RWPE2 (cell line): Measurements from ENCODE around the gene CNTNAP2.
"Not testable (repeated sequence)": the region's sequence is repeated elsewhere in the genome, so short reads cannot be mapped to it uniquely, and the experiment has no call there.

Source experiments
- ATAC-seq: fragments of 200-7000 bp; cut with Tn5 transposase; 3 replicates; pipeline ENCODE4 v1.9.1; 2021; ENCODE audit warnings: low read depth
- DNase-seq: peaks from one replicate; pipeline ENCODE4 v3.0.0-alpha.2; 2020; ENCODE audit warnings: low spot score
- H3K27ac ChIP-seq: fragments of 450-650 bp; 2 replicates; pipeline ENCODE4 v1.5.1; 2017; ENCODE audit warnings: mild to moderate bottlenecking; ENCODE audit not compliant: poor library complexity, severe bottlenecking
- H3K27me3 ChIP-seq: fragments of 250-450 bp; sonication (Bioruptor Pico); 2 replicates; pipeline ENCODE4 v1.5.1; 2021; ENCODE audit warnings: mild to moderate bottlenecking, moderate library complexity; ENCODE audit not compliant: insufficient read depth, poor library complexity, severe bottlenecking
- H3K36me3 ChIP-seq: fragments of 250-450 bp; sonication (Bioruptor Pico); 2 replicates; pipeline ENCODE4 v1.5.1; 2020; ENCODE audit warnings: low read depth, mild to moderate bottlenecking, moderate library complexity
- H3K4me1 ChIP-seq: fragments of 250-450 bp; sonication (Bioruptor Pico); 2 replicates; pipeline ENCODE4 v1.5.1; 2021; ENCODE audit warnings: mild to moderate bottlenecking, moderate library complexity; ENCODE audit not compliant: insufficient read depth, poor library complexity, severe bottlenecking
- H3K4me3 ChIP-seq: fragments of 250-450 bp; sonication (Bioruptor Pico); 2 replicates; pipeline ENCODE4 v1.5.1; 2021; ENCODE audit warnings: mild to moderate bottlenecking, moderate library complexity; ENCODE audit not compliant: severe bottlenecking
- H3K9me3 ChIP-seq: fragments of 250-450 bp; sonication (Bioruptor Pico); 2 replicates; pipeline ENCODE4 v1.5.1; 2021; ENCODE audit warnings: mild to moderate bottlenecking, moderate library complexity; ENCODE audit not compliant: severe bottlenecking
- TF ChIP-seq, protein P1 (sequence below): fragments of 450-650 bp; IDR thresholded peaks from one replicate; pipeline ENCODE4 v1.5.1; 2017; ENCODE audit warnings: mild to moderate bottlenecking, moderate library complexity; ENCODE audit not compliant: poor library complexity, severe bottlenecking

The CNTNAP2 gene

DNA sequence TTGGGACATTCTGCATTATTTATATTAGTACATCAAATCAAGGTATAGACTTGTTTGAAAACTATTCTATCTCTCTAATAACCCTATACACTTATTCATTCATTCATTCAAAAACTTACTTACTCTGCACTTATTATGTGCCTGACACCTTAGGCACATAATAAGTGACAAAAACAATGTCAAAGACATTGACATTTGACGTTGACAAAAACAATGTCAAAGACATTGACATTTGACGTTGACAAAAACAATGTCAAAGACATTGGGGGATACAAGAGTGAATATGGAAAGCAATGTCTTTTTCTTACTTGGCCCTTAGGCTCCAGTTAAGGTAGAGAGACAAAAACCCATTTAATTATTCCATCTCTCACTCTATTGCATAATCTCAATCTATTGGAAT lies 116.0 kb downstream of the CNTNAP2 start:
- TF ChIP-seq, protein P1, sequence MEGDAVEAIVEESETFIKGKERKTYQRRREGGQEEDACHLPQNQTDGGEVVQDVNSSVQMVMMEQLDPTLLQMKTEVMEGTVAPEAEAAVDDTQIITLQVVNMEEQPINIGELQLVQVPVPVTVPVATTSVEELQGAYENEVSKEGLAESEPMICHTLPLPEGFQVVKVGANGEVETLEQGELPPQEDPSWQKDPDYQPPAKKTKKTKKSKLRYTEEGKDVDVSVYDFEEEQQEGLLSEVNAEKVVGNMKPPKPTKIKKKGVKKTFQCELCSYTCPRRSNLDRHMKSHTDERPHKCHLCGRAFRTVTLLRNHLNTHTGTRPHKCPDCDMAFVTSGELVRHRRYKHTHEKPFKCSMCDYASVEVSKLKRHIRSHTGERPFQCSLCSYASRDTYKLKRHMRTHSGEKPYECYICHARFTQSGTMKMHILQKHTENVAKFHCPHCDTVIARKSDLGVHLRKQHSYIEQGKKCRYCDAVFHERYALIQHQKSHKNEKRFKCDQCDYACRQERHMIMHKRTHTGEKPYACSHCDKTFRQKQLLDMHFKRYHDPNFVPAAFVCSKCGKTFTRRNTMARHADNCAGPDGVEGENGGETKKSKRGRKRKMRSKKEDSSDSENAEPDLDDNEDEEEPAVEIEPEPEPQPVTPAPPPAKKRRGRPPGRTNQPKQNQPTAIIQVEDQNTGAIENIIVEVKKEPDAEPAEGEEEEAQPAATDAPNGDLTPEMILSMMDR = no peak

DNA sequence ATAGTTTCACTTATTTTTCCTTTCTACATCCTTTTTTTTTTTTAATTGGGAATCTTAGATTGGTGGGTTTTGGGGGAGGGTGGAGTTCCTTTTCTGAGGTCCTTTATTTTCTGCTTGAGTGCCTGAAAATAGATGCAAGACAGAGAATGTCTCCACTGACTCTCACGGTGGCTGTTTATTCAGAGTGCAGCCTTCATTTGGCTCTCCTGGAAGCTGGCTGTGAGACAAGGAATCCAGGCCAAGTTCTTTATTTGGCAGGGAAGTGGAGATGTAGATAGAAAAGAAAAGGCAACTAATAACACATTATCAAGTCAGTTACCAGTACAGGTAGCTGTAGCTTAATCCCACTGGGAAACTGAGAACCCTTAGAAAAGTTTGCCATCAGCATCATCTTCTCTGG lies 118.6 kb downstream of the CNTNAP2 start:
- H3K9me3 ChIP-seq = no peaks in the 10 kb centered on the region
- TF ChIP-seq, protein P1 = no peak
- H3K27me3 ChIP-seq = no peaks in the 10 kb centered on the region
- ATAC-seq = no peak
- no peak for DNase-seq
- no peak overlapping the region for H3K4me3 ChIP-seq
- H3K36me3 ChIP-seq = no peaks in the 10 kb centered on the region
- H3K27ac ChIP-seq = no peak overlapping the region
- no peaks in the 10 kb centered on the region for H3K4me1 ChIP-seq

More for the DNA sequence above, 116.0 kb downstream of the CNTNAP2 start:
- no peaks in the 10 kb centered on the region for H3K36me3 ChIP-seq
- no peak overlapping the region for H3K27ac ChIP-seq
- H3K27me3 ChIP-seq = no peaks in the 10 kb centered on the region
- ATAC-seq (no peak), DNase-seq (no peak)
- H3K4me3 ChIP-seq = no peak overlapping the region
- H3K4me1 ChIP-seq = no peaks in the 10 kb centered on the region
- no peaks in the 10 kb centered on the region for H3K9me3 ChIP-seq

DNA sequence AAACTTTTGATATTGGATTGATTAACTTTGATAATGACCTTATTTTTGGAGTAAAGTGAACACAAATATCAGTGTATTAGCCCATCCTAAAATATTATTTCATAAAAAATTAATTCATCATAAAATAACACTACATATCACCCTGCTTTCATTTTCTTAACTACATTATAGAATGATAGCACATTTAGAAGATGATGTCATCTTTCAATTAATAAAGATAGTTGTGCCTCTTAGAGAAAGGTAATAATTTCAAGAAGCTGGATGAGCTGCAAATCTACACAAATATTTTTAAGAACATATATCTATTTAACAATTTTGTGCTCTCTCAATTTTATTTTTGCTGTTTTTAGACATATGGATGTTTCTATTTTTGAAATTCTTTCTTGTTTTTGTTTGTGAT lies 126.1 kb downstream of the CNTNAP2 start:
- ATAC-seq (no peak), DNase-seq (no peak)
- TF ChIP-seq, protein P1 = no peak

DNA sequence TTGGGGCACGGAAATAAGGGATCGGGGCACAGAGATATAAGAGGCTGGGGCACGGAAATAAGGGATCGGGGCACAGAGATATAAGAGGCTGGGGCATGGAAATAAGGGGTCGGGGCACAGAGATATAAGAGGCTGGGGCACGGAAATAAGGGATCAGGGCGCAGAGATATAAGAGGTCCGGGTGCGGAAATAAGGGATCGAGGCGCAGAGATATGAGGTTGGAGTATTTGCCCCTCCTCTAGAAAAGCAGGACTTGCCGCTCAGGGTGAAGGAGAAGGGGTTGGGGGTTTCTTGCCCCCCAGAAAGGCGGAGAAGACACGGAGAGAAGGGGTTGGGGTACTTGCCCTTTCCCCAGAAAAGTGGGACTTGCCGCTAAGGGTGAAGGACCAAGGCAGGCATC lies 131.4 kb downstream of the CNTNAP2 start:
- ATAC-seq, H3K36me3 ChIP-seq, H3K27me3 ChIP-seq, H3K4me1 ChIP-seq, DNase-seq, H3K4me3 ChIP-seq, H3K27ac ChIP-seq, H3K9me3 ChIP-seq: not testable (repeated sequence)

More for the DNA sequence above, 126.1 kb downstream of the CNTNAP2 start:
- Histone ChIP-seq H3K27ac (no peak overlapping the region), H3K36me3 (no peaks in the 10 kb centered on the region), H3K27me3 (no peaks in the 10 kb centered on the region), H3K4me3 (no peak overlapping the region), H3K4me1 (no peaks in the 10 kb centered on the region), H3K9me3 (no peaks in the 10 kb centered on the region)

DNA sequence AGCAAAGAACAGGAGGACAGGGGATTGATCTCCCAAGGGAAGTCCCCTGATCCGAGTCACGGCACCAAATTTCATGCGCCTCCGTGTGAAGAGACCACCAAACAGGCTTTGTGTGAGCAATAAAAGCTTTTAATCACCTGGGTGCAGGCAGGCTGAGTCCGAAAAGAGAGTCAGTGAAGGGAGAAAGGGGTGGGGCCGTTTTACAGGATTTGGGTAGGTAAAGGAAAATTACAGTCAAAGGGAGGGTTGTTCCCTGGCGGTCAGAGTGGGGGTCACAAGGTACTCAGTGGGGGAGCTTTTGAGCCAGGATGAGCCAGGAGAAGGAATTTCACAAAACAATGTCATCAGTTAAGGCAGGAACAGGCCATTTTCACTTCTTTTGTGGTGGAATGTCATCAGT lies 132.1 kb downstream of the CNTNAP2 start:
- H3K27me3 ChIP-seq, H3K27ac ChIP-seq, H3K9me3 ChIP-seq, H3K36me3 ChIP-seq, H3K4me1 ChIP-seq, DNase-seq, ATAC-seq, H3K4me3 ChIP-seq: not testable (repeated sequence)

DNA sequence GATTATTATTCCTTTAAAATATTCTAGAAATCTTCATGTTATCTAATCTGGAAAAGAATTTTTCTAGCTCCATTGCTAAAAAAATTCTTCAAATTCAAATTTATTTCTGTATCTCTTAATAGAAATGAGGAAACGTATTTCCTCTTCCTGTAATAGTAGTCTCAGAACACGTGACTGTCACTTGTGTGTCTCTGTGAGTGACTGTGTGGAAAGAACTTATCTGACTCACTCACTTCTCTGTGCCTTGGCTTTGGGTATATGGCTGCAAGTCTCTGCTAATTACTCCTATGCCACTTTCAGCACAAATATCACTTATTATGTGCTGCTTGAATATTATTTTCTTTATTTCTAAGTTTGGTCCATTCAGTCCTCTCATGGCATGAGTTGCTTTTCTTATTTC lies 132.7 kb downstream of the CNTNAP2 start:
- Histone ChIP-seq H3K36me3 (no peaks in the 10 kb centered on the region), H3K27me3 (no peaks in the 10 kb centered on the region), H3K9me3 (no peaks in the 10 kb centered on the region), H3K27ac (no peak overlapping the region), H3K4me1 (no peaks in the 10 kb centered on the region), H3K4me3 (no peak overlapping the region)
- DNase-seq (no peak), ATAC-seq (no peak)
- TF ChIP-seq, protein P1 = no peak
